Stimulated activated CD4-positive, alpha-beta T cell treated with anti-CD3 and anti-CD28 coated beads, Interleukin-1b, Interleukin-23, amount 100 ng/mL, for 4 hours (primary cell): ENCODE measurements around the gene SLC5A2.
"Not testable (repeated sequence)": the region's sequence is repeated elsewhere in the genome, so short reads cannot be mapped to it uniquely, and the experiment has no call there.

Experiments
- DNase-seq, 2 donors: peaks; one replicate each; pipeline ENCODE4 v3.0.0-alpha.2; 2020; ENCODE audit warnings: low read depth in 2 of 2

The SLC5A2 gene

DNA sequence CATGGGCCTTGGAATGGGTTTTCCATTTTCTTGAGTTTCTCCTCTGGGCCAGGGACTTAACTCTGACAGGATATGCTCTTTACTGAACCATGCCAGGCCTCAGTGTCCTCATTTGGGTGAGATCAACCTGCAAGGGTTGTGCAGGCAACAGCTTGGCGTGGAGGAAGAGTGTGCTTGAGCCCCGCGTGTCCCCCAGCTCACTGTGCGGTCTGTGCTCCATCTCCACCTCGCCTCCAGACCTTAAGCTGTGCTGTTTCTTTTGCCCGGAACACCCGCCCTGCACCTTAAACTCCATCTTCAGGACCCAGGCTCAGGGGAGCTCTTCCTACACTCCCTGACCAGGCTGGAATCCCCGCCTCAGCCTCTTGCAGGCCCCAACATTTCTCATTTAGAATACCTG, 15.6 kb downstream of the SLC5A2 start:
- DNase-seq: no peak

DNA sequence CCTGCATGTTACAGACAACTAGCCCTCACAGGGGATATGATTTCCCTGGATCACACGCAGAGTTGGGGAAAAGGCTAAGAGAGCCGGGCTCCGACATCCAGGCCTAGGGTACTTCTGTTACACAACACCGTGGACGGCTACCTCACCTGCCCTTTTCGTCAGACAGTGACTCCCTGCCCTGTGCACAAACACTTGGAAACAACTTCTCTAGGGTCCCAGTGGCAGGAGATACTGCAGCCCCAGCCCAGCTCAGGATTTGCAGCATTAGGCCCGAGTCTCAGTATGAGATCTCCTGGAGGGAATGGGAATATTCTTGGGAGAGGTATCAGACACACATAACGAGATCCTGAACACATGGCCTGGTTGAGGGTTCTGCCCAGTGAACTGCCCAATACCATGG, 17.0 kb downstream of the SLC5A2 start:
- no peak for DNase-seq

DNA sequence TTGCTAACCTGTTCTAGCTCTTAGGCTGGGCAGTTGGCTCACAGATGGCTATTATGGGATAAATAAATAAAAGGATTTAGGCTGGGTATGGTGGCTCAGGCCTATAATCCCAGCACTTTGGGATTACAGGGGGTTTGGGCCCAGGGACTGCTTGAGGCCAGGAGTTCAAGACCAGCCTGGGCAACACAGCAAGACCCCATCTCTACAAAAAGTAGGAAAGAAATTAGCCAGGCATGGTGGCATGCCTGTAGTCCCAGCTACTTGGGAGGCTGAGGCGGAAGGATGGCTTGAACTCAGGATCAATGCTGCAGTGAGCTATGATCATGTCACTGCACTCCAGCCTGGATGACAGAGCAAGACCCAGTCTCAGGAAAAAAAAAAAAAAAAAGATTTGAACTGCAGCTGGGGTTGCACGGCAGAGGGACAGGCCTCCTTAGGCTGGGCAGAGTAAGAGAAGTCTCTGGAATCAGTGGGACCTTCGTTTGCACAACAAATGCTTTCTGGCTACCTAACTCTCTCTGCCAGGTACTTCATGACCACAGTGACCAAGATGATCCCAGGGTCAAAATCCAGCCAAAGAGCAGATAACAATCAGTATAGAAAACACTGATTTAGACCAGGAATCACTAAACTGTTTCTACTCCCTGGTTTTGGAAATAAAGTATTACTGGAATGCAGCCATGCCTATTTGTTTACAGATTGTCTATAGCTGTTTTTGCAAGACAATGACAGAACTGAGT, 18.5 kb downstream of the SLC5A2 start:
- no peak for DNase-seq

DNA sequence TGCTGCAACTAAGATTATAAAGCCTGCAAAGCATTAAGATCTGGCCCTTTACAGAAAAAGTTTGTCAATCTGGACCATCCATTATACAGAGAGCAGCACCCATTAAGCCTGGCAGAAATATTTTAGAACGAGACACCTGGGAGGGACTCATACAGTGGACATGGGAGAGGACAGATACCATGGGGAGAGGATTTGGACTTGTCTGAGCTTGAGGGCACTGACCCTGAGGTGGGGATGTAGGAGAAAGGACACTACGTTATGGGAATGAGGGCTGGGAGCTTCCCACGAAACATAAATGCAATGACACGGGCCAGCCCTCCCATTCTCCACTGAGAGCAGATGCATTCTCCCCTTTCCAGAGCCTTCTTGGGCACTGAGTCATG, 19.0 kb downstream of the SLC5A2 start:
- DNase-seq: no peak

DNA sequence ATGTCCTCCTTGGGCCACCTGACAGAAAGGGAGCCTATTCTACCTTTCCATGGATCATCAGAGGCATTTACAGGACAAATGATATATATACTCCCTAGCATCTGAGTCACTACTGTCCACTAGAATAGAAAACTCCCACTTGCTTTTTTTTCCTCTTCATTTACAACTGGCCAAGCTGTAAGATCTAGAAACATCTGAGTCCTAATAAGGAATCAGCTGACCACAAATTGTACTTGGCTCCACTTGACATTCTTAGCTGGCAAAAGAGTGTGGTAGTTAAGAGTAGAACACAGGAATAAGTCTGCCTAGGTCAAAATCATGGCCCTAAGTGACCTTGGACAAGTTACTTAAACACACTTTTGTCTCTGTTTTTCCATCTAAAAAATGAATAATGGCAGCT, 20.1 kb downstream of the SLC5A2 start:
- DNase-seq: no peak

DNA sequence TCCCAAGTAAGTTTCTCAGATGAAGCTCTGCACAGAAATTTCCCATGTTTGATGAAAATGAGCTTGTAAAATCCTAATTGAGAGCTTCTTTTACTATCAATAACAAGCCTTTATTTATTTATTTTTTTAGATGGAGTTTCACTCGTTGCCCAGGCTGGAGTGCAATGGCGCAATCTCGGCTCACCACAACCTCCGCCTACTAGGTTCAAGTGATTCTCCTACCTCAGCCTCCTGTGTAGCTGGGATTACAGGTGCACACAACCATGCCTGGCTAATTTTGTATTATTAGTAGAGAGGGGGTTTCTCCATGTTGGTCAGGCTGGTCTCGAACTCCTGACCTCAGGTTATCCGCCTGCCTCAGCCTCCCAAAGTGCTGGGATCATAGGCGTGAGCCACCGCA, 20.6 kb downstream of the SLC5A2 start:
- not testable (repeated sequence) for DNase-seq

DNA sequence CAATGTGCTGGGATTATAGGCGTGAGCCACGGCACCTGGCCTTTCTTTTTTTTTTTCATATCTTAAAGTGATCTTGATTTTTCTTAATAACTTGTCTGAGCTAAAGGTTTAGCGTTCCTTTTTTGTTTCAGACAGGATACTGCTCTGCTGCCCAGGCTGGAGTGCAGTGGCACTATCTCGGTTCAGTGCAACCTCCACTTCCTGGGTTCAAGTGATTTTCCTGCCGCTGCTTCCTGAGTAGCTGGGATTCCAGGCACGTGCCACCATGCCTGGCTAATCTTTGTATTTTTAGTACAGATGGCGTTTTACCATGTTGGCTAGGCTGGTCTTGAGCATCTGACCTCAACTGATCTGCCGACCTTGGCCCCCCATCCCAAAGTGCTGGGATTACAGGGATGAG, 21.2 kb downstream of the SLC5A2 start:
- no peak for DNase-seq

DNA sequence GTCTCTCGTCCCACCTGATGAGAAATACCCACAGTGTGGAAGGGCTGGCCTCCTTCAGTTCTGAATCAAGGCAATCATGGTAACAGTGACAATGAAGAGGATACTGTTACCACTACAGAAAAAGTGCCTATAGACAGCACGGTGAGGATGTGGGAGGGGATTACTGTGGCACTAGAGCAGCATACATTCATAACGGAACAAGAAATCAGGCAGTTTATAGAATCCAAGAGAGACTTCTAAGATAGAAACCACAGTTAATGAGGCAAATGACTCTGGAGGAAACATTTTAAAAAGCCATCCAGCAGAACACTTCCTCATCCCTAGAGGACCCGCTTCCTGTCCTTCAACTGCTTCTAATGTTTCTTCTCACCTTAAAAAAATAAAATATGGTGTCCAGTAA, 22.6 kb downstream of the SLC5A2 start:
- DNase-seq: no peak

DNA sequence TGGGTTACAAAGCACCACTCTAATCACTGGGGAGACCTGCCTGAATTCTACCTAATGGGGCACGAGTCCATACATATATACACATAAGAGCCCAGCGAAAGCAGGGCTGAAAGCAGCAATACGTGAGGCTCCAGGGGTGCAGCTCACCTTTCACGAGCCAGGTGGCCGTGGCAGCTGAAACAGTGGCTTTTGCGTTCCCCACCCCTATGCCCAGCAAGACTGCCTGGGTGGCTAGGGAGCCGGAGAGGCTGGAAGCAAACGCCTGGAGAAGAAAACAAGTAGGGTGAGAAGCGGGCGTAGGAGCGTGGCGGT, 24.6 kb downstream of the SLC5A2 start:
- no peak for DNase-seq

DNA sequence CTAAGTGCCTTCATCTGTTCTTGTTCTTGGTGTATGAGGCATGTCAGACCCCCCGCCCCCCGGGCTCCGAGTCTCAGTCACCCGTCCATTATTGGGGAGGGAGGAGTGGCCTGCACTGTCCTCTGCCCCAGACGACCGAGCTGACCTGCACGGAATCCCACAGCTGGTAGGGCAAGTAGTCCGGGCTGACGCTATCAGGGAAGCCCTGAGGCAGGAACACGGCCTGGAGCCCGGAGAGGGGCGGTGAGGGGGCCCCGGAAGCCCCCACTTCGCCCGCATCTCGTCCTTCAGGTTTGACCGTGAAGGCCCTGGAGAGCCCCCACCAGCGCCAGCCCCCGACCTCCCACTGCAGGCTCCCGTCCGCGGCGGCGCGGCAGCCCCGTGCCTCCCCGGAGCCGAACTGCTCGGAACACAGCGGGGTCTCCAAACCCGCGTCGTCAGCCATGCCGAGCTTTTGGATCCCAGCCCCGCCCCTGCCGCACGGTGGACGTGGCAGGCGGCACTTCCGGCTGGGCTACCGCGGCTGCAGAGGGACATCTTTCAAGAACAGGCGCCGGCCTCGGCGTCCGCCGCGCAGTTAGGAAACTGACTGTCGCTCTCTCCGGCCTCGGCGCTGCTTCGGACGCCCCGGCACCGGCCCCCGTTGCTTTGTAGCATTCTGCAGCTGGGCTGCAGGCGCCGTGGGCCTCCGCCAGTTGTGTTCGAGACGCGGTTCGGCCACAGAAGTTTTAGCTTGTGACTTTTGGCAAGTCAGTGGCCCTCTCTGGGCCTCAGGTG, 25.2 kb downstream of the SLC5A2 start, which contains the start of gene RUSF1:
Gene RUSF1, minus strand, starts transcription at position 463 of the 777 bp plus-strand sequence. Its CDS starts 18 bp downstream, at position 445.
- peak; percentile 69 to 83 for DNase-seq

DNA sequence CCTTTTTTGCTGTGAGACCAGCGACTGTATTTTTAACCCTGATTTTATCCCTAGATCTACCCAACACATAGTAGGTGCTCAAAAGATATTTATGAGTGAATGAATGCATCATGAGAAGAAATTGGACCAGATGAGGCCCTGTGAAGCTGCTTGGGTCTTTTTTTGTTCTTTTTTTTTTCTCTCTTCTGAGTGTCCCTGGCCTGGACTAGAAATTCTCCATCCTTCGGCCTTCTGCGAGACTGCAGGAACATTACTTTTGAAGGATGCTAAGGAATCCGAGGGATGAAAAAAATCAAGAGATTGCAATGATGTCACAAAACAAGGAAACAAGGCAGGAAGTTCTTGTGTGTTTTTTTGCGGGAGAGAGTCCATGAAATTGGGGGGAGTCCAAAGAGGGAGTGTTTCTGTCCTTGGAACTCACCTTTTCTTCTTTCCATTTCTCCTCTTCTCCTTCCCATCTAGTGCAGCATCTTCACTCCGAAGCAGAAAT, 25.8 kb downstream of the SLC5A2 start:
- DNase-seq: no peak

DNA sequence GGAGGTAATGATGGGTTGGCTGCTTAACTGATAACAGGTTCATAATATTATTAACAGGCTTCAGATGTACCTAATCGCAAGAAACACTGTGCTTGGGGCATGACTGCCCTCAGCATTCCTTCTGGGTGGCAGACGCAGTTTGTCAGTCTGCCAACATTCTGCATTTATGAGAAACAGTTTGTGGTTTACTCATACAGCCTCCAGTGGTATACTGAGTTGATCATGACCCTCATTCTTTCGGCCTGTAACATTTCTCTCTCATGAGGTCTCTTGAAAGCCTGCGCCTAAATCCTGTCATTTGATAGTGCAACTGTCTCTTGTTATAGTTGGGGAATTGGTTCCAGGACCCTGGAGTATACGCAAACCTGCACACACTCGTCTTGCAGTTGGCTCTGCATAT, 30.2 kb downstream of the SLC5A2 start:
- no peak for DNase-seq

DNA sequence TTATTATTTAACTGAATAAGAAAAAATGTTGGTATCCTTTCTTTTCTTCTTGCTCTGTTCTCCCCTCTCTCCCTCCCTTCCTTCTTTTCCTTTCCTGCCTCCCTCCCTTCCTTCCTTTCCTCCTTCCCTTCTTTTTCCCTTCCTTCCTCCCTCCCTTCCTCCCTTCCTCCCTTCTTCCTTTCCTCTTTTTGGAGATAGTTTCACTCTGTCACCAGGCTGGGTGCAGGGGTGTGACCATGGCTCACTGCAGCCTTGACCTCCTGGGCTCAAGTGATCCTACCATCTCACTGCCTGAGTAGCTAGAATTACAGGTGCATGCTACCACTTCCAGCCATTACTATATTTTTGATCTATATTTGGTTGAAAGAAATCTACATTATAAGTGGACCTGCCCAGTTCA, 31.0 kb downstream of the SLC5A2 start:
- no peak for DNase-seq

DNA sequence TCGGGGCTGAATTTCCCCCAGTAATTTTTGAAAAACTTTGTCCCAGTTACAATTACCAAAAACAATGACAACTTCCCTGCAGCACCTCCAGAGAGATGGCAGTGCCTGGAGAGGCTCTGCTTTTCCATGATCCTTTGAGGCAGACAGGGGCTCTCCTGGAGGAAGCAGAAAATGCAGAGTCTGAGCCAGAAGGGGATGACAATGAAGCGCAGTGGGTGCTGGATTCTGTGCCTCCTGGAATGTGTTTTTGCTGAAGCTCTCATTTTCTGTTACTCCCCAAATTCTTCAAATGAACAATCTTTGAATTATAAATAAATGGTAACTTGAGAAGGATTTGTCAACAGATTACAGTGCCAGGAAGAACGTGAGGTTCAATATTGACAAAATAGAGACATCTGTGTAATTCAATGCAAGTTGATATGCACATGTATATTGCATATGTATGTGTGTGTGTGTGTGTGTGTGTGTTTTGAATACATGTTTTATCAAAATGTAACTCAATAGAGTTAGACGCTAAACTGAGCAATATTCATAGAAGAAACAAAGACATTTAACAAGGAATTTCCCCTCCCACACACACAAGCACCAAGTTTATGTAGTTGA, 35.0 kb downstream of the SLC5A2 start:
- no peak for DNase-seq

DNA sequence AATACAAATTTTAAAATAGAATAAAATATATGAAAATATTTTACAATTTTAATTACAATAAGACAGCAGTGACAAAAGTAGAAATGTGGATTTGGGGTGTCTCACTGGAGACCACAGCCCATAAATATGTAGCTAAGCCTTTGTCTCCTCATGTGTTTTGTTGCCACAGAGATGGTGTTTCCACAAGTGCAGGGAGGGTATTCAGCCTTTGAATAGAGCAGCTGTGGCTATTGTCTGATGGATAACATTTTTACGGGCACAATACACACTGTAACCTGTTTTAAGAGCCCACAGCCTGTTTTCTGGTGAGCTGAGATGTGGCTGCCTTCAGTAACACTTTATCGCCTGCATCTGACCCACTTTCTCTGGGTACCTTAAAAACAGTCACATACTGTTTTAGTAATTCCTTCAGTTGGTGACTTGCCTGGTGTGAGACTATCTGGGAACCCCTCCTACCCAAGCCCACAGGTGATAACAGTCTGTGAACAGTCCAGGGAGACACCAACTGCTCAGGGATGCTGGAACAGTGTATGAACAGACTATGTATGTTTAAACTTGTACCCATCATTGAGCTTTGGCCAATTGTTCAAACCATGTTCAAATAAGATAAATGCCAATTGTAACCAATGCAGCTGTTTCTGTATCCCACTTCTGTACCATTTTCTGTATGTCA, 37.0 kb downstream of the SLC5A2 start:
- DNase-seq: no peak

DNA sequence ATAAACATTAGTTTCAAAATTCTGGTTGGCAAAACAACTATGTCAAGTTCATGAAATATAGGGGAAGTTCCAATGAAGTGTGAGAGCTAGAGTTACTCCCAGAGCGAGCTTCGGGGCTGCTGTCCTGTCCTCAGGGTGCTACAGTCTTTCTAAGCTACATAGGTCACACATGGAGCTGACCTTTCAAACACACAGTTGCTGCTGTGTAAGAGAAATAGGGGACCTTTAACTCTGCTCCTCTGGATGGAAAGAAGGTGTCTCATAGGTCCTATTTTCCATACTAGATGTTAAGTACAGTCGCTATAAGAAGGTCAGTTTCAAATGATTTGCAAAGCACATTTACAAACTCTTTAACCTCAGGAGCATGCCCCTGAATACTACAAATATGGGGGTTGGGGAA, 38.4 kb downstream of the SLC5A2 start:
- no peak for DNase-seq

DNA sequence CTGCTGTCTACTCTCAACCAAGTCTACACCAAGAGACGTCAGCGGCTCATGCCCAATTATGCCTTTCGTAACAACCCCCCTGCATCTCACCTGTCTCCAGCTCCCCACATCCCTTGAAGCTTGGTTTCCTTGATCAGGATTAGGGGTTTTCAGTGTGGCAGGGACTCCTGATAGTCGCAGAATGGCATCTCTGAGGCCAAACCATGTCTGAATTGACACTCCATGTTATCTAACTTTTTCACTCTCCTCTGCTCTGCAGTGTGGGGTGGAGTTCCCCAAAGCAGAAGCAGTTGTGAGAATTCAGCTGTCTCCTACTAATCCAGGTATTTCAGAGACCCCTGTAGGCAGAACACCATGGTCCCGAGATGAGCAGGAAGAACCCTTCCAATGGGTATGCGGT, 39.1 kb downstream of the SLC5A2 start:
- no peak for DNase-seq

DNA sequence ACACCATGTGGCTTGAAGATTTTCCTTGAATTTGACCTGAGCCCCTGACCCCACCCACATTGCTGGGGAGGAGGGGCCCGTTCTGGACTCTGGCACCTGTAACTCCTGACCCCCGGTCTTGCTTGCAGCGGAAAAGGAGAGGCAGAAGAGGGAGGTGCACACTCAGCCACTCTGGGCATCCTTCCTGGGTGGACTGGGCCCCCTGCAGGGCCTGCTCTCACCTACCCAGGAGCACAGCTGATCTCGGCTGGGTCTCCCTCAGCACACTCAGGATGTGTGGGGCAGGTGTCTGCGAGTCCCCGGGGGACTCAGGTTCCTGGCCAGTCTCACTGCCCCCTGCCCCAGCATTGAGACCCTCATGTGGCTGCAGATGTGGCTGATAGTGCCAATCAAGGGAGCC, 40.8 kb downstream of the SLC5A2 start:
- DNase-seq: not testable (repeated sequence)

DNA sequence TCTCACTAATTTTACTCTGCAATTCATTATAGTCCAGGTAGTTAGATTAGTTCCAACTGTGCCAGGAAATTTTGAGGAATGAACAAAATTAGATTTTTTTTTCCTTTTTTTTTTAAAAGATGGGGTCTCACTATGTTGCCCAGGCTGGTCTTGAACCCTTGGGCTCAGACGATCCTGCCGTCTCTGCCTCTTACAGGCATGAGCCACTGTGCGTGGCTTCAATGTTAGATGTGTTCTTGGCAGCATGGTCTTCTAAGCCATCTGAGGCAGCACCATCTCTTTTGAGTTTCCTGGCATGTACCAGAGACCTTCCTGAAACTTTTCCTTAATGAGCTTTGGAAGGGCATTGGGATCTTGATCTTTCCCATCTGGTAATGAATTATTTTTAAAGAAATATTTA, 42.2 kb downstream of the SLC5A2 start:
- DNase-seq: no peak

DNA sequence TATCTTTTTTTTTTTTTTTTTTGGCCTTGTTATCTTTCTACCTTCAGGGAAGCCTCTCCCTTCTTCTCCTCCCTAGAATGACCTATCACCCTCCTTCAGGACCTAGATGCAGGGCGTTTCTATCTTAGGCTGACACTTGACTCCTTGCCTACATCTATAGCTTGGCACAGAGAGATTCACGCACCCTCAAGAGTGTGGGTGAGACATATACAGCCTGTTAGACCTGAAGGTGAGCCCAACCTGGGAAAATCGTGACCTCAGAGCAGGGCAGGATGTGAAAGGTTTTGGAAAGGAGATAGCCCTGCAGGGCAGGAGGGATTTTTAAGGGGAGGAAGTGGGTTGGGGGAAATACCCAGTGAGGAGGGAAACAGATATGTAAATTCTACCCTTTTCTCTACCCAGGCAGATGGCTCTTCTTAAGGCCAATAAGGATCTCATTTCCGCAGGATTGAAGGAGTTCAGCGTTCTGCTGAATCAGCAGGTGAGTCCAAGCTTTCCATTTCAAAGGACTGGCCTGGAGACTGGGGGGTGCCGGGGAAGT, 44.9 kb downstream of the SLC5A2 start, which contains the start of gene AHSP:
Gene AHSP, plus strand, starts transcription at position 167 of the 541 bp plus-strand sequence. Its CDS starts 240 bp downstream, at position 407.
- no peak for DNase-seq

DNA sequence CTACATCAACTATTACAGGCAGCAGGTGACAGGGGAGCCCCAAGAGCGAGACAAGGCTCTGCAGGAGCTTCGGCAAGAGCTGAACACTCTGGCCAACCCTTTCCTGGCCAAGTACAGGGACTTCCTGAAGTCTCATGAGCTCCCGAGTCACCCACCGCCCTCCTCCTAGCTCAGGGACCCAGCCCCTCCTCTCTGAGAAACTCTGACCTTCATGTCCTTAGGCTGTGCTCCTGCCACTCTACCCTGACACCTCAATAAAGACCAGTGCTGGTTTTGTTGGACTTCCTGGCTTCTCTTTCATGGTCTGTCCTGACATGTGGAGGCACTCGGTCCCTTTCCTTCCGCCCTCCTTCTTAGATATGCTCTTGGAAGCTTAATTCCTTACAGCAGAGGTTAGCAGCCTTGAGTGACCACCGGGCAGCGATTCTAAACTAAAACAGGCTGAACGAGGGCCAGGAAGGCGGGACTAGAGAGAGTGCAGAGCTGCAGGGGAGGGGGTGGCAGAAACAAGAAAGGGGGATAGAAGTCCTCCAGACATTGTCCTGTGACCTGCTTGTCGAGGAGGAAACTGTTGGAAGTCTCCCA, 45.7 kb downstream of the SLC5A2 start:
- DNase-seq: no peak
